ENCODE measurements around the gene CST9L. TPM values are rescaled to one million over a fixed set of nuclear protein-coding genes. Genes with fewer than 3 reads are reported as not detected.
"Not testable (repeated sequence)": the region's sequence is repeated elsewhere in the genome, so short reads cannot be mapped to it uniquely, and the experiment has no call there.

The CST9L gene
- polyA plus RNA-seq, 1 donor, result not detected

DNA sequence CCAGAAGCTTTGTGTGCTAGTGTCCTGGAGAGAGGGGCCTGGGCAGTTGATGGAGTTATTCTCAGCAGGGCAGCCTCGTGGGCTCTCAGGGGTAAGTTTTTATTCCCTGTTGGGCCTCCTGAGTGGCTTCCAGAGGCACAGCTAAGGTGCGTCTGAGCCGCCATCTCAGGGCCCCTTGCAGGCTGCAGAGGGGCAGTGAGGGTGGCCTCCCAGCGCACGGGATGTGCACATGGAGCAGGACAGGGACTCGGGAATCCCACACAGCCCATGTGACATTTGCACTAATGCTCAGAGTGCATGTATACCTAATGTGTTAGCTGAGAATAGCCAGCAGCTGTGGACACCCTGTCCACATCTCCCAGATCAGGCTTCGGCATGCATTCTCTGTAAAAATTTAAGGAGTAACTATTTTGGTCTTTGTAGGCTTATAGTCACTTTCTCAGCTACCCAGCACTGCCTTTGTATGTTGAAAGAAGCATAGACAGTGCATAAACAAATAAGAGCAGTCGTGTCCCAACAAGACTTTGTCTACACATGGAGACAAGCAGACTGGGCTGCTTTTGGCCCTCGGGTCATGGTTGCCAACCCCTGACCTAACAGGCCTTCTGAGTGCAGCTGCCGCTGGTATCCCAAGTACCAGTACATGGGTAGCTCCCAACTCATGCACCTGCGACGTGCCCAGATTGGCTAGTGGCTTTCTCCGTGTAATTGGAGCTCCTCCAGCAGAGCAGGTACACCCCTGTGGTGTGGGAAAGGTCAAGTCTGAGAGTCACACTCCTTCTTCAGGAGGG is 18.6 kb upstream of the CST9L start:
- H3K27ac ChIP-seq (ENCODE audit: low read length), result no peak overlapping the region

DNA sequence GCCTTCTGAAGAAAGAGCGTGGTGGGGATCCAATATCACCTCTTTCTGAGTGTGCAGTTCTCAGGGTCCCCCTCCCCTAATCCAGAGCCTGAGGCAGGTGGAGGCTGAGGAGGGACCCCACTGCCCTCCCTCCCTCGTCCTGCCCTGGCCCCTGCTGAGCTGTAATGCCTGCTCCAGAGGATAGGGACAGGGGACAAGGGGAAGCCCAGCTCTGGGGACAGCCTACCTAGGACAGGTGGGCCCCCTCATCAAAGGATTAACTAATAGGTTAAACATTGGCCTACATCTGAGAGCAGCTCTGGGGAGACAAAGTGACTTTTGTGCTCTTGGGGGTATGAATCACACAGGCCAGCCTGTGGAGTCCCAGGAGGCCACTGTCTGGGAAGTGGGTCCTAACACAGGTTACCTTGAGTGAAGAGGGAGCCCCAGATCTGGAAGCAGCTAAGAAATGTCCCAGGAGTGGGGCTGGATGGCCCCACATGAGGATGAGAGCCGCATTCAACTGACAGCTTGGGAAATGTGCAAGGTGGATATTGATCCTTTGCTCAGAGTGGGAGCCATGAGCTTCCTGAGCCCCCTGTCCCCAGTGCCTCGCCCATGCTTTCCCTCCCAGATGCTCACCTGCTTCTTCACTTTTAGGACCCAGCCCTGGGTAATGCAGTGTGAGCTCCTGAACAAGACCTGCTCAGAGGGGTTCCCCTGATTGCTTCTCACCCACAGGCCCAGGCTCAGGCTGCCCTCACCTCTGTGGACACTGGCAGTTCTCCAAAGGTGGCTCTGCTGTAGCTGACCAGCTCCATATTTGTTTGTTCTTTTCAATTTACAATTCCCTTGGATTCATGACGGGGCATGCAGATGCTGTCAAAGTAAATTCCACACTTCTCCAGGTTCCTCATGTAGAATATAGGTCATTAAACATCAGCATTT is 17.8 kb upstream of the CST9L start:
- Histone ChIP-seq H3K27me3 (ENCODE audit: control insufficient read depth, insufficient read depth, low read length) (no peaks in the 10 kb centered on the region), H3K36me3 (ENCODE audit: control insufficient read depth, insufficient read depth, low read length) (no peaks in the 10 kb centered on the region), H3K4me3 (ENCODE audit: low read length) (no peak overlapping the region), H3K27ac (ENCODE audit: low read length) (no peak overlapping the region), H3K9me3 (ENCODE audit: control insufficient read depth, low read depth, low read length) (no peaks in the 10 kb centered on the region), H3K4me1 (ENCODE audit: control insufficient read depth, insufficient read depth, low read length) (peaks cover 15% of the 10 kb centered on the region)
- DNase-seq, result peak; percentile 45 to 78
- WGBS (ENCODE audit: insufficient coverage, low lambda C conversion rate), result 83% methylated on average over 1 of the region's 5 CpGs

More for the DNA sequence above, 18.6 kb upstream of the CST9L start:
- Histone ChIP-seq H3K9me3 (ENCODE audit: control insufficient read depth, low read depth, low read length) (no peaks in the 10 kb centered on the region), H3K4me3 (ENCODE audit: low read length) (no peak overlapping the region), H3K4me1 (ENCODE audit: control insufficient read depth, insufficient read depth, low read length) (peaks cover 15% of the 10 kb centered on the region), H3K36me3 (ENCODE audit: control insufficient read depth, insufficient read depth, low read length) (no peaks in the 10 kb centered on the region), H3K27me3 (ENCODE audit: control insufficient read depth, insufficient read depth, low read length) (no peaks in the 10 kb centered on the region)
- no CpG with 5 or more reads among the region's 13 CpGs for WGBS (ENCODE audit: insufficient coverage, low lambda C conversion rate)
- no peak for DNase-seq

DNA sequence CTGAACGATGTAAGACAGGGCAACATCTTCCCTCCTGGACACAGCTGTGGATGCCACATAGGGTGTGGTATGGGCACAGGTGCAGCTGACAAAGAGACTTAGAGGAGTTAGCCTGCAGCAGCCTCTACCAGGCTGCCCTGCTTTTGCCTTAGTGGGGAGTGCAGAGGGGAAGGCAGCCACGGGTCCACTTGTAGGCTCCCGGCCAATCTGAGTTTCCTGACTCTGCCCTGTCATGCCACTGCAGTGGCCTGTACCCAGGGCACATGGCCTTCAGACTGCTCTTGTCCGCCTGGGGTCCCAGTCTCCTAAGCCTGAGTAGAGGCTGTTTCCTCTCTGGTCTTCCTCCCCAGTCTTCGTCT is 17.1 kb upstream of the CST9L start:
- peak in 1 of 2 donors; percentile 40 for DNase-seq
- Histone ChIP-seq H3K9me3 (ENCODE audit: control insufficient read depth, low read depth, low read length) (no peaks in the 10 kb centered on the region), H3K36me3 (ENCODE audit: control insufficient read depth, insufficient read depth, low read length) (no peaks in the 10 kb centered on the region), H3K4me1 (ENCODE audit: control insufficient read depth, insufficient read depth, low read length) (peaks cover 15% of the 10 kb centered on the region), H3K27me3 (ENCODE audit: control insufficient read depth, insufficient read depth, low read length) (no peaks in the 10 kb centered on the region), H3K4me3 (ENCODE audit: low read length) (no peak overlapping the region), H3K27ac (ENCODE audit: low read length) (no peak overlapping the region)
- no CpG with 5 or more reads among the region's 5 CpGs for WGBS (ENCODE audit: insufficient coverage, low lambda C conversion rate)

DNA sequence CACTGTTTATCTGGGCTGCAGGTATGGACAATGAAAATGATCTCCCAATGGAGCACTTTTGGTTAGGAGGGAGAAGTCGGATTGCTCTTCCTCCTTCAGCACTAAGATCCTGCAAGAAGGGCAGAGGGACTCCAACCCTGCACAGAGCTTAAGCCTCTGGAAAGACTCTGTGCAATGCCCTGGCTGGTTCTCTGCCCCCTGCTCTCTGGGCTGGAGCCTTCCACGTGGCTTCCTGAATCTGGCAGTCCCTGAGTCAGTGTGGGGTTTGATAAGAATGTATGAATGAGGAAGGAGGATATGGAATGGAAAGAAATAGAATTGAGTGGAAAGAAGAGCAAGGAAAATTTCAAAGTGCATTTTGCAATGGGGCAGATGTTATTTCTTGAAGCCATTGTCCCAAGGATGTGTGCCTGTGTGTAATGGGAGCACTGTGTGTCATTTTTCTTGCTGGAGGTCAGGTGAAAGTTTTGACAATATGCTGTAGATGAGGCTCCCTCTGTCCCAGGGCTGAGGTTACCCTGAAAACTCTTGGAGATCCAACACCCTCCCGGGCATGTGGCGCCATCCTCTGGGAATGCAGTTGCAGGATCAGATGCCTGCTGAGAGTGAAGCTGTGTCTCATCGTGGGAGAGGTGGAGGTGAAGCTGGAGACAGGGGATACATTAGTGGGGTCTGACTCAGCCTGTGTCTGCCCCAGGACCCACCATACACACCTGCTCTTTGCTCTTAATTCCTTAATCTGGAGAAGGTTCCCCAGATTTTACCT is 16.3 kb upstream of the CST9L start:
- no CpG with 5 or more reads among the region's 5 CpGs for WGBS (ENCODE audit: insufficient coverage, low lambda C conversion rate)
- H3K27me3 ChIP-seq (ENCODE audit: control insufficient read depth, insufficient read depth, low read length), result no peaks in the 10 kb centered on the region
- no peaks in the 10 kb centered on the region for H3K9me3 ChIP-seq (ENCODE audit: control insufficient read depth, low read depth, low read length)
- H3K4me1 ChIP-seq (ENCODE audit: control insufficient read depth, insufficient read depth, low read length), result peaks cover 15% of the 10 kb centered on the region
- no peak overlapping the region for H3K4me3 ChIP-seq (ENCODE audit: low read length)
- H3K27ac ChIP-seq (ENCODE audit: low read length), result no peak overlapping the region
- DNase-seq, result peak in 1 of 2 donors; percentile 30
- no peaks in the 10 kb centered on the region for H3K36me3 ChIP-seq (ENCODE audit: control insufficient read depth, insufficient read depth, low read length)

DNA sequence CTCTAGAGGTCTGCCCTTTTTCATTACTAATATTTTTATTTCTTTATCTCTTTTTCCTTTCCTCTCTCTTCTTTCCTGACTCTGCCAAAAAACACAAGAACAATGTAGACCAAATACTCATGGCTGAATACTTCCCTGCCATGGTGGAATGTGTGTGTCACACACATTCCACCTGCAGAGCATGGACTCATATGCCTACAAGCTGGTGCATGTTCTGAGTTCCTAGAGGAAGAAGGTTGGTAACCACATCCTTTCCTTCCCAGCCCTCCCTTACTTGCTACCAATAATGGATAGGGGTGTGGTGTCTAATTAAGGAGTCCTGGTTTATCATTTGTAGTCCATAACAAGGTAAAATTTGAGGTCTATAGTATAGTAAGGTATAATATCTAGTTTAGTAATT is 15.2 kb upstream of the CST9L start:
- peaks cover 15% of the 10 kb centered on the region for H3K4me1 ChIP-seq (ENCODE audit: control insufficient read depth, insufficient read depth, low read length)
- H3K36me3 ChIP-seq (ENCODE audit: control insufficient read depth, insufficient read depth, low read length), result no peaks in the 10 kb centered on the region
- no peak overlapping the region for H3K27ac ChIP-seq (ENCODE audit: low read length)
- no peak overlapping the region for H3K4me3 ChIP-seq (ENCODE audit: low read length)
- no peak for DNase-seq
- no peaks in the 10 kb centered on the region for H3K9me3 ChIP-seq (ENCODE audit: control insufficient read depth, low read depth, low read length)
- no peaks in the 10 kb centered on the region for H3K27me3 ChIP-seq (ENCODE audit: control insufficient read depth, insufficient read depth, low read length)

DNA sequence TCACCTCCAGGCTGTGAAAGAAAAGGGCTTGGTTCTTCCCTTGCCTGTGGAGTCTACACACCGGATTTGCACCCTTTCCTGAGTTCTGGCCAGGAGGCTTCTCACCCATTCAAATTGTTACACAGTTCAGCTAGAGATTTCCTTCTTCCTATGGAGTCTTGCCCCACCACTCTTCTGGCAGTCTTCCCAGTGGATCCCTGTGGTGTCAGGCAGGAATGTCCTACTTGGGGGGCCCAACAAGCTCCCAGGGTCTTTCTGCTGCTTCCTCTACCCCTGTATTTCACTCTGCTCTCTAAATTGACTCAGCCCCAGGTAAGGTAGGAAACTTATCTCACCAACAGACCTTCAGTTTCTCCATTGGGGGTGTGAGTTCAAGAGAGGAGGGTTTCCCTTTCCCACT is 14.0 kb upstream of the CST9L start:
- WGBS (ENCODE audit: insufficient coverage, low lambda C conversion rate), result no CpG with 5 or more reads among the region's 1 CpG
- no peaks in the 10 kb centered on the region for H3K9me3 ChIP-seq (ENCODE audit: control insufficient read depth, low read depth, low read length)
- no peak overlapping the region for H3K27ac ChIP-seq (ENCODE audit: low read length)
- DNase-seq, result no peak
- no peaks in the 10 kb centered on the region for H3K27me3 ChIP-seq (ENCODE audit: control insufficient read depth, insufficient read depth, low read length)
- H3K4me1 ChIP-seq (ENCODE audit: control insufficient read depth, insufficient read depth, low read length), result peaks cover 15% of the 10 kb centered on the region
- H3K4me3 ChIP-seq (ENCODE audit: low read length), result no peak overlapping the region
- H3K36me3 ChIP-seq (ENCODE audit: control insufficient read depth, insufficient read depth, low read length), result no peaks in the 10 kb centered on the region

DNA sequence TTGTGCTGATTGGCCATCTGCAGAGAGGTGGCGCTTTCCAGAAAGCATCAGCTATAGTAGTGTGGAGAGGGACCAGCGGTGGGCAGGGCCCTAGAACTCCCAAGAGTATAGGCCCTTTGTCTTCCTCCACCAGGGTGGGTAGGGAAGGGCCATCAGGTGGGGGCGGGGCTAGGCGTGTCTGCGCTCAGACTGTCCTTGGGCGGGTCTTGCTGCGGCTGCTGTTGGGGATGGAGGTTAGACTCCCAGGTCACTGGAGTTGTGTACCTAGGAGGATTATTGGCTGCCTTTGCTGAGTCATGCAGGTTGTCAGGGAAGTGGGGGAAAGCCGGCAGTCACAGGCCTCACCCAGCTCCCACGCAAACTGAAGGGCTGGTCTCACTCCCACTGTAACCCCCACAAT is 13.5 kb upstream of the CST9L start:
- not testable (repeated sequence) for H3K4me3 ChIP-seq (ENCODE audit: low read length); H3K27ac ChIP-seq (ENCODE audit: low read length); H3K36me3 ChIP-seq (ENCODE audit: control insufficient read depth, insufficient read depth, low read length); H3K27me3 ChIP-seq (ENCODE audit: control insufficient read depth, insufficient read depth, low read length); H3K9me3 ChIP-seq (ENCODE audit: control insufficient read depth, low read depth, low read length)
- peaks cover 15% of the 10 kb centered on the region for H3K4me1 ChIP-seq (ENCODE audit: control insufficient read depth, insufficient read depth, low read length)
- WGBS (ENCODE audit: insufficient coverage, low lambda C conversion rate), result no CpG with 5 or more reads among the region's 9 CpGs
- DNase-seq, result peak in 1 of 2 donors; percentile 50

DNA sequence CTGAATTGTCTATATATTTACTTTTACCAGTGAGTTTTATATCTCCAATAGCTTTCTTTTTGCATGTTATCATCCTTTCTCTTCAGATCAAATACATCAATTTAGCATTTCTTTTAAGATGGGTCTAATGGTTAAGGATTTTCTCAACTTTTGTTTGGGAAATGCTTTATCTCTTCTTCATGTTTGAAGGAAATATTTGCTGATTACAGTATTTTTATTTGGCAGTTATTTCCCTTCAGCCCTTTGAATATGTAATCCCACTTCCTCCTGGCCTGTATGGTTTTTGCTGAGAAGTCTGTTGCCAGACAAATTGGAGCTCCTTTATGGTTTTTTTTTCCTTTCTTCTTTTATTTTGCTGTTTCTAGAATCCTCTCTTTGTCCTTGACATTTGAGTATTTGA is 6.7 kb upstream of the CST9L start:
- H3K9me3 ChIP-seq (ENCODE audit: control insufficient read depth, low read depth, low read length), result no peaks in the 10 kb centered on the region
- H3K27ac ChIP-seq (ENCODE audit: low read length), result no peak overlapping the region
- H3K4me3 ChIP-seq (ENCODE audit: low read length), result no peak overlapping the region
- no peaks in the 10 kb centered on the region for H3K36me3 ChIP-seq (ENCODE audit: control insufficient read depth, insufficient read depth, low read length)
- DNase-seq, result no peak
- H3K27me3 ChIP-seq (ENCODE audit: control insufficient read depth, insufficient read depth, low read length), result no peaks in the 10 kb centered on the region
- H3K4me1 ChIP-seq (ENCODE audit: control insufficient read depth, insufficient read depth, low read length), result no peaks in the 10 kb centered on the region

DNA sequence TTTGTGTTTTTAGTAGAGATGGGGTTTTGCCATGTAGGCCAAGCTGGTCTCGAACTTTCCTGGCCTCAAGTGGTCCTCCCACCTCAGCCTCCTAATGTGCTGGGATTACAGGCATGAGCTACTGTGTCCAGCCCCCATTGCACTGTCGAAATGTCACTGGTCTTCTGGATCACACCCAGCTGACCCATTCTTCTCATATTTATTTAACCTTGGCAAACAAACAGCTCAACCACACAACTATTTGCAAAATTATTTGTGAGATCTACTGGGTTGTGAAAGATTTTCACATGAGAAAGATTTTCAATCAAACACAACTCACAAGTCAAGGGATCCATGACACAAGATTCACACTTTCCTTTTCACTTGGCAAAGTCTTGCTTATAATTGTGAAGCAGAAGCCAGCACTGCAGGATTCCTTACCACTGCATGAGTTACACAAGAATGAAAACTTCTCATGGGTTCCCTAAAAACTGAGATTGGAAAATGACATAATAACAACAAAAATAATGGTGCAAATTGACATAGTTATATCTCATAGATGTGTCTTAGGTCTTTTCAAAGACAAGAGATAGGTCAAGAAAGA is 2.0 kb upstream of the CST9L start:
- no peak overlapping the region for H3K27ac ChIP-seq (ENCODE audit: low read length)
- H3K36me3 ChIP-seq (ENCODE audit: control insufficient read depth, insufficient read depth, low read length), result no peaks in the 10 kb centered on the region
- H3K27me3 ChIP-seq (ENCODE audit: control insufficient read depth, insufficient read depth, low read length), result no peaks in the 10 kb centered on the region
- no peaks in the 10 kb centered on the region for H3K9me3 ChIP-seq (ENCODE audit: control insufficient read depth, low read depth, low read length)
- no peaks in the 10 kb centered on the region for H3K4me1 ChIP-seq (ENCODE audit: control insufficient read depth, insufficient read depth, low read length)
- no CpG with 5 or more reads among the region's 2 CpGs for WGBS (ENCODE audit: insufficient coverage, low lambda C conversion rate)
- H3K4me3 ChIP-seq (ENCODE audit: low read length), result no peak overlapping the region
- no peak for DNase-seq

DNA sequence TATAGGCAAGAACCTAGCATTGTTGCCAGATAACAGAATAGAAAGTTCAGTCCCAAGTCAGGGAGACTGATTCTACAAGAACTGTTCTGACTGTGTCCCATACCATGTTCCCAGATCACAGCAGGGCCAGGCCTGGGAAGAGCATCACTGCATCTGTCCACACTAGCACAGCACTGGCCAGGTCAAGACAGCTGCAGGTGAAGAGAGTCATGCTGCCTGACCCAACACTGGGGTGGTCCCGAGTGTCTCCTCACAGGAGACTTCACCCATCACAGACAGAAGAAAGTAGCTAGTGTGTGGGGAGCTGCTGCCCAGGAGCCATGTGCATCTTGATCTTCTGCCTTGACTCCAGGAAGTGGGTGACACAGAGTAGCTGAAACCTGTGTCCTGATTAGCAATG is 1.3 kb upstream of the CST9L start:
- Histone ChIP-seq H3K4me3 (ENCODE audit: low read length) (no peak overlapping the region), H3K9me3 (ENCODE audit: control insufficient read depth, low read depth, low read length) (no peaks in the 10 kb centered on the region), H3K4me1 (ENCODE audit: control insufficient read depth, insufficient read depth, low read length) (no peaks in the 10 kb centered on the region), H3K36me3 (ENCODE audit: control insufficient read depth, insufficient read depth, low read length) (no peaks in the 10 kb centered on the region), H3K27ac (ENCODE audit: low read length) (no peak overlapping the region), H3K27me3 (ENCODE audit: control insufficient read depth, insufficient read depth, low read length) (no peaks in the 10 kb centered on the region)
- WGBS (ENCODE audit: insufficient coverage, low lambda C conversion rate), result no CpG with 5 or more reads among the region's 1 CpG
- no peak for DNase-seq
